Spleen (tissue), 7 donors: Measurements from ENCODE around the gene NDUFS3.

Experiments
- POLR2AphosphoS5 ChIP-seq, 3 donors: sonication (generic); formaldehyde crosslinking; IDR thresholded peaks; one replicate each; pipeline ENCODE4 v1.5.1; 2017; ENCODE audit warnings: antibody characterized with exemption in 3 of 3
- TF ChIP-seq, protein P1 (sequence below), 11 experiments: fragments of 200-600 bp in 7 of 11; fragments of 450-650 bp in 4 of 11; sonication (generic) in 4 of 11; IDR thresholded peaks in 8 of 11; conservative IDR thresholded peaks in 3 of 11; 1 replicate in 7 of 11; 2 replicates in 4 of 11; pipeline versions ENCODE4 v1.4.0 to v1.8.0; 2016 to 2021; ENCODE audit warnings: antibody characterized with exemption in 11 of 11, inconsistent platforms in 4 of 11, mild to moderate bottlenecking in 1 of 11
- donor health status: DM: no; HTN: no; CAD: no; lungs with moderate emphysema.
- donor health status: DM: no; HTN: no; CAD: no.
- donor health status: DM: no; HTN: no; CAD: no.

DNA sequence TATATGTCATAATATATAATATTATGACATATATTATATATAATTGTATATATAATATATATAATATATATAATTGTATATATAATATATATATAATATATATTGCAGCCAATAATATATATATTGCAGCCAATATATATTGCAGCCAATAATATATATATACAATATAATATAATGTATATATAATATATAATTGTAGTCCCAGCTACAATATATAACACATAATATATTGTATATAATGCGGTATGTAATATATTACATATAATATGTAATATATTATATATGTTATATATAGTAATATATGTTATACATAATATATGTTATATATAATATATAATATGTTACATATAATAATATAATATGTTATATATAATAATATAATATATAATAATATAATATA is 20.2 kb upstream of the NDUFS3 start:
- TF ChIP-seq, protein P1, sequence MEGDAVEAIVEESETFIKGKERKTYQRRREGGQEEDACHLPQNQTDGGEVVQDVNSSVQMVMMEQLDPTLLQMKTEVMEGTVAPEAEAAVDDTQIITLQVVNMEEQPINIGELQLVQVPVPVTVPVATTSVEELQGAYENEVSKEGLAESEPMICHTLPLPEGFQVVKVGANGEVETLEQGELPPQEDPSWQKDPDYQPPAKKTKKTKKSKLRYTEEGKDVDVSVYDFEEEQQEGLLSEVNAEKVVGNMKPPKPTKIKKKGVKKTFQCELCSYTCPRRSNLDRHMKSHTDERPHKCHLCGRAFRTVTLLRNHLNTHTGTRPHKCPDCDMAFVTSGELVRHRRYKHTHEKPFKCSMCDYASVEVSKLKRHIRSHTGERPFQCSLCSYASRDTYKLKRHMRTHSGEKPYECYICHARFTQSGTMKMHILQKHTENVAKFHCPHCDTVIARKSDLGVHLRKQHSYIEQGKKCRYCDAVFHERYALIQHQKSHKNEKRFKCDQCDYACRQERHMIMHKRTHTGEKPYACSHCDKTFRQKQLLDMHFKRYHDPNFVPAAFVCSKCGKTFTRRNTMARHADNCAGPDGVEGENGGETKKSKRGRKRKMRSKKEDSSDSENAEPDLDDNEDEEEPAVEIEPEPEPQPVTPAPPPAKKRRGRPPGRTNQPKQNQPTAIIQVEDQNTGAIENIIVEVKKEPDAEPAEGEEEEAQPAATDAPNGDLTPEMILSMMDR (IDR thresholded peaks at IDR 0.05 in 8 of 11, conservative IDR thresholded peaks at IDR 0.05 in 3 of 11) = no peak
- no peak for TF ChIP-seq POLR2AphosphoS5 (IDR thresholded peaks at IDR 0.05)
